Body of pancreas (tissue), 4 donors: Measurements from ENCODE around the gene DYNC1I1.

Source experiments
- POLR2A ChIP-seq, 3 donors: fragments of 450-650 bp; IDR thresholded peaks; one replicate each; pipeline ENCODE4 v1.6.1; 2016; ENCODE audit warnings: antibody characterized with exemption in 3 of 3, mild to moderate bottlenecking in 2 of 3
- TF ChIP-seq, protein P1 (sequence below), 7 experiments: fragments of 450-650 bp in 4 of 7; fragments of 200-600 bp in 3 of 7; sonication (generic) in 3 of 7; IDR thresholded peaks; one replicate each; pipeline ENCODE4 v1.5.1; 2016 to 2019; ENCODE audit warnings: antibody characterized with exemption in 7 of 7

GRCh38 chr7:95931460-95932232 is 159.3 kb downstream of the DYNC1I1 start:
- TF ChIP-seq POLR2A (IDR thresholded peaks at IDR 0.05), result no peak
- TF ChIP-seq, protein P1, sequence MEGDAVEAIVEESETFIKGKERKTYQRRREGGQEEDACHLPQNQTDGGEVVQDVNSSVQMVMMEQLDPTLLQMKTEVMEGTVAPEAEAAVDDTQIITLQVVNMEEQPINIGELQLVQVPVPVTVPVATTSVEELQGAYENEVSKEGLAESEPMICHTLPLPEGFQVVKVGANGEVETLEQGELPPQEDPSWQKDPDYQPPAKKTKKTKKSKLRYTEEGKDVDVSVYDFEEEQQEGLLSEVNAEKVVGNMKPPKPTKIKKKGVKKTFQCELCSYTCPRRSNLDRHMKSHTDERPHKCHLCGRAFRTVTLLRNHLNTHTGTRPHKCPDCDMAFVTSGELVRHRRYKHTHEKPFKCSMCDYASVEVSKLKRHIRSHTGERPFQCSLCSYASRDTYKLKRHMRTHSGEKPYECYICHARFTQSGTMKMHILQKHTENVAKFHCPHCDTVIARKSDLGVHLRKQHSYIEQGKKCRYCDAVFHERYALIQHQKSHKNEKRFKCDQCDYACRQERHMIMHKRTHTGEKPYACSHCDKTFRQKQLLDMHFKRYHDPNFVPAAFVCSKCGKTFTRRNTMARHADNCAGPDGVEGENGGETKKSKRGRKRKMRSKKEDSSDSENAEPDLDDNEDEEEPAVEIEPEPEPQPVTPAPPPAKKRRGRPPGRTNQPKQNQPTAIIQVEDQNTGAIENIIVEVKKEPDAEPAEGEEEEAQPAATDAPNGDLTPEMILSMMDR (IDR thresholded peaks at IDR 0.05), result no peak
